ENCODE results near the gene KCNH1. TPM values are rescaled to one million over a fixed set of nuclear protein-coding genes. Genes with fewer than 3 reads are reported as not detected.

The KCNH1 gene
- total and polyA plus RNA-seq, 2 experiments from 2014 or later = 0.28 TPM; not detected in 1

GRCh38 chr1:210741564-210741963, 392.4 kb downstream of the KCNH1 start:
- H3K4me2 ChIP-seq = no peak overlapping the region

More at GRCh38 chr1:210741564-210741963, 392.4 kb downstream of the KCNH1 start:
- Histone ChIP-seq H3K4me1 (ENCODE audit: insufficient read depth) (no peaks in the 10 kb centered on the region), H2AFZ (no peak overlapping the region), H3F3A (replicated peaks; ENCODE audit: low read depth) (no peaks in the 10 kb centered on the region), H3K36me3 (ENCODE audit: insufficient read depth) (no peaks in the 10 kb centered on the region), H3K9me2 (ENCODE audit: insufficient read depth) (no peaks in the 10 kb centered on the region), H4K20me1 (replicated peaks; ENCODE audit: insufficient read depth) (no peaks in the 10 kb centered on the region; the same call in 1 of the 2 replicates), H3K27ac (ENCODE audit: low read depth) (no peak overlapping the region), H3K4me3 (no peak overlapping the region), H3K79me2 (replicated peaks; ENCODE audit: insufficient read depth) (no peaks in the 10 kb centered on the region), H3K27me3 (ENCODE audit: insufficient read depth) (no peaks in the 10 kb centered on the region)
- ATAC-seq (peak; percentile 51; the same call in 2 of the 3 replicates), DNase-seq (ENCODE audit: low spot score) (peak; percentile 25)
- Mint-ChIP-seq H3K27ac (peak overlapping the region; percentile 43; the same call in 1 of the 2 replicates), H3K36me3 (ENCODE audit: low read depth) (no peaks in the 10 kb centered on the region), H3K4me3 (no peak overlapping the region), H3K4me1 (peaks cover 15% of the 10 kb centered on the region), H3K9me3 (no peaks in the 10 kb centered on the region), H3K27me3 (ENCODE audit: insufficient read depth, low read depth, poor library complexity) (peaks cover 2% of the 10 kb centered on the region)
- TF ChIP-seq CREB1 (CRISPR knock-in tag; IDR thresholded peaks at IDR 0.05; ENCODE audit: low read depth) (no peak), EZH2phosphoT487 (IDR thresholded peaks at IDR 0.05; ENCODE audit: unreplicated experiment) (no peak), ETS1 (IDR thresholded peaks at IDR 0.05) (no peak), ZNF114 (CRISPR knock-in tag; IDR thresholded peaks at IDR 0.05) (no peak), EZH2 (IDR thresholded peaks at IDR 0.05; ENCODE audit: low read depth, unreplicated experiment) (no peak), ZNF462 (CRISPR knock-in tag; IDR thresholded peaks at IDR 0.05) (no peak), REST (IDR thresholded peaks at IDR 0.05; ENCODE audit: unreplicated experiment) (no peak), JUNB (IDR thresholded peaks at IDR 0.05; ENCODE audit: unreplicated experiment) (no peak), STAT1 (IDR thresholded peaks at IDR 0.05; ENCODE audit: unreplicated experiment) (no peak), CTCF (conservative IDR thresholded peaks at IDR 0.05; ENCODE audit: low read depth in 2 of 2) (no peak), NANOG (IDR thresholded peaks at IDR 0.05; ENCODE audit: borderline replicate concordance) (no peak), ZNF331 (CRISPR knock-in tag; IDR thresholded peaks at IDR 0.05; ENCODE audit: low read depth) (no peak), POLR2AphosphoS5 (IDR thresholded peaks at IDR 0.05; ENCODE audit: low read depth) (no peak)

Measured in GM23338 (cell line).